GM12865 (cell line): ENCODE measurements around the gene POLR2E.

ENCODE experiments used
- DNase-seq: peaks from one replicate; pipeline ENCODE4 v3.0.0; 2010; ENCODE audit warnings: low read depth
- H3K4me3 ChIP-seq: 2 replicates; pipeline ENCODE4 v1.5.1; 2011; ENCODE audit warnings: mild to moderate bottlenecking, low read depth, low read length, control low read depth
- TF ChIP-seq, protein P1 (sequence below): IDR thresholded peaks from 2 replicates; pipeline ENCODE4 v1.5.1; 2011; ENCODE audit warnings: low read length, control low read depth, low read depth, inconsistent platforms; ENCODE audit not compliant: insufficient read depth; ENCODE audit errors: missing control alignments

The POLR2E gene

DNA sequence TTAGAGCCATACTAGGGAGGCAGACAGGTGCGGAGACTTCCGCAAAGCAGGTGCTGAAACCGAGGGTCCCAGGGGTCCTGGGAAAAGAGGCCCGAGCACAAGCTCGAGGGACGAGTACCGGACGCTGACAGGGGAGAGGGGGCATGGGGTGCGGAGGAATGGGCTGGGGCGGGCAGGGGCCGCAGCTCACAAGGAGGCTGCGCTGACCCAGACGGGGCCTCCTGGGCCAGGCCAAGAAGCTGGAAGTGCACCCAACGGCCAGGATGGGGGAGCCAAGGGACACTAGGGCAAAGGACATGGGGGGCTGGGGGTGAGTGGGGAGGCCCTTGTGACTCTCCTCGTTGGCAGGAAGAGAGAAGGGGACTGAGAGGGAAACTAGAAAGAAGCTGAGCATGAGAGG is 1.8 kb downstream of the POLR2E start:
- TF ChIP-seq, protein P1, sequence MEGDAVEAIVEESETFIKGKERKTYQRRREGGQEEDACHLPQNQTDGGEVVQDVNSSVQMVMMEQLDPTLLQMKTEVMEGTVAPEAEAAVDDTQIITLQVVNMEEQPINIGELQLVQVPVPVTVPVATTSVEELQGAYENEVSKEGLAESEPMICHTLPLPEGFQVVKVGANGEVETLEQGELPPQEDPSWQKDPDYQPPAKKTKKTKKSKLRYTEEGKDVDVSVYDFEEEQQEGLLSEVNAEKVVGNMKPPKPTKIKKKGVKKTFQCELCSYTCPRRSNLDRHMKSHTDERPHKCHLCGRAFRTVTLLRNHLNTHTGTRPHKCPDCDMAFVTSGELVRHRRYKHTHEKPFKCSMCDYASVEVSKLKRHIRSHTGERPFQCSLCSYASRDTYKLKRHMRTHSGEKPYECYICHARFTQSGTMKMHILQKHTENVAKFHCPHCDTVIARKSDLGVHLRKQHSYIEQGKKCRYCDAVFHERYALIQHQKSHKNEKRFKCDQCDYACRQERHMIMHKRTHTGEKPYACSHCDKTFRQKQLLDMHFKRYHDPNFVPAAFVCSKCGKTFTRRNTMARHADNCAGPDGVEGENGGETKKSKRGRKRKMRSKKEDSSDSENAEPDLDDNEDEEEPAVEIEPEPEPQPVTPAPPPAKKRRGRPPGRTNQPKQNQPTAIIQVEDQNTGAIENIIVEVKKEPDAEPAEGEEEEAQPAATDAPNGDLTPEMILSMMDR, result no peak
- no peak overlapping the region for H3K4me3 ChIP-seq
- DNase-seq, result no peak

DNA sequence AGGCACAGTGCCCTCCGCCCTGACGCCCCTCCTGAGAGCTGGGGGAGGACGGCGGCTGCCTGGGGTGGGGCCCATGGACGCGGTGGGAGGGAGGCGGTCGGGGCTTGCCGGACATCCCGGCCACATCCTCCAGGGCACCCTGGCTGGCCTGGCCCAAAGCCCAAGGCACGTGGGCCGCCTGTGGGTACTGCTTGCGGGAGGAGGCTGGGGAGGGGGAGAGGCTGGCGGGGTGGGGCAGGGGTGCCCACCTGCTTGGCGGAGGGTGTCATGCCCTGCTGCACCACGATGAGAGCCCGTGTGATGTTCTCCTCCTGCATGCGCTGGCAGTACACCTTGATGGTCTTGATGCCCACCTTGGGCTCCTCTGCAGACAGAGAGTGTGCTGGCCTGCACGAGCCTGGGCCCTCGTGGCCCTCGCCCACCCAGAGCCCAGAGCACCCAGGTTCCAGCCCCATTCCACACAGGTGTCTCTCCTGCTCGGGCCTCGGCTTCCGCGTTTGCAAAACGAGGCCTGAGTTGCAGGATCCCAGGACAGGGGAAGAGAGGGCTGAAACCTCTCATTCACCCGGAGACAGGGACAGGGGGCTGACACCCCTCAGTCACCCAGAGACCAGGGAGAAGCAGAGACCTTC is 3.5 kb downstream of the POLR2E start:
- no peak overlapping the region for H3K4me3 ChIP-seq
- TF ChIP-seq, protein P1, result no peak
- DNase-seq, result no peak

DNA sequence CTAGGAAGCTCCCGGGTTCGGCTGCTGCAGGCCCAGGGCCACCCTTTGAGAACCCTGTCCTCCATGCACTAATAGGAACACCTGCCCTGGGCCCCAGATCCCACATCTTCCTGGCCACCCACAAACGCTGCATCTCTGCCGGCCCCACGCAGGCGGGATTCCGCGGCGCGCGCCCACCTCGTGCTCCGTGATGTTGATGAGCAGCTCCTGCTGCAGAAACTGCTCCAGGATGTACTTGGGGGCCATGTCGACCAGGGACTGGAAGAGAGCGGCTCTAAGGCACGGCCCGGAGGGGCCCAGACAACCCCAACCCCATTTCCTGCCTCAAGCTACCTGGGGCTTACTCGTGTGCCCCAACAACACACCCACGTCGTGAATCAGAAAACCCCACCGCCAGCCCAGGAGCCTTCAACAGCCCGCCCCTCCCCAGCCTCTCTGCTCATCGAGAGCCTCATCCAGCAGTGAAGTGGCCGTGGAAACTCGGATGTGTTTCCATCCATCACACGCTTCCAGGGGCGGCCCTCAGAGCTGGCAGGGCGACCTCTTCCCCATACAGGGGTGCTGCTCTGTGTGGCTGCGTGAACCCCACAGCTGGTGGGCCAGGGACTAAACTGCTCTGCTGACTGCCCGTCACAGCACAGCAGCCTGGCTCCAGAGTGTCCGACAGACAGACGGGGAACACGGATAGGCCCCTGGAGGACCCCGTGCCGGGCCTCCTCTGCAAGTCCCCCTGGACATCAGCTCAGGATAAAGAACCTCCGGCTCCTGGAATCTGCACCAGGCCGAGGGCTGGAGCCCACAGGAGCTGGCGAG is 4.2 kb downstream of the POLR2E start:
- no peak overlapping the region for H3K4me3 ChIP-seq
- TF ChIP-seq, protein P1, result no peak
- DNase-seq, result no peak

DNA sequence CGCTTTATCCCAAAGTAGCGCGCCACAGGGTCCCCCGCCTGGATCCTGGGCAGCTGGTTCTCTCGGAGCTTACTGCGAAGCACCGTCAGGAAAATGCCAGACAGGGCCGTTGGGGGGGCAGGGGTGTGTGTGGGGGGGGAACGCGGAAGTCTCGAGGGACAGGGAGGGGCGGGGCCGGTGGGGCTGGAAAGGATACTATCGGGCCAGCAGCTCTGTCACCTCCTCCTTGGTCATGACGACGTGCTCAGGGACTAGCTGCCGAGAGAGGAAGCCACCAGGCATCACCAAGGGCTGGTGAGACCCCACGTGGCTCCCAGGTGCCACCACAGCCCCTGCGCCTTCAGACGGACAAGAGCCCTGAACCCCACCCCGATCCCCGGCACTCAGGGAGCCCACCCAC is 5.3 kb downstream of the POLR2E start:
- TF ChIP-seq, protein P1, result no peak
- H3K4me3 ChIP-seq, result no peak overlapping the region
- no peak for DNase-seq

DNA sequence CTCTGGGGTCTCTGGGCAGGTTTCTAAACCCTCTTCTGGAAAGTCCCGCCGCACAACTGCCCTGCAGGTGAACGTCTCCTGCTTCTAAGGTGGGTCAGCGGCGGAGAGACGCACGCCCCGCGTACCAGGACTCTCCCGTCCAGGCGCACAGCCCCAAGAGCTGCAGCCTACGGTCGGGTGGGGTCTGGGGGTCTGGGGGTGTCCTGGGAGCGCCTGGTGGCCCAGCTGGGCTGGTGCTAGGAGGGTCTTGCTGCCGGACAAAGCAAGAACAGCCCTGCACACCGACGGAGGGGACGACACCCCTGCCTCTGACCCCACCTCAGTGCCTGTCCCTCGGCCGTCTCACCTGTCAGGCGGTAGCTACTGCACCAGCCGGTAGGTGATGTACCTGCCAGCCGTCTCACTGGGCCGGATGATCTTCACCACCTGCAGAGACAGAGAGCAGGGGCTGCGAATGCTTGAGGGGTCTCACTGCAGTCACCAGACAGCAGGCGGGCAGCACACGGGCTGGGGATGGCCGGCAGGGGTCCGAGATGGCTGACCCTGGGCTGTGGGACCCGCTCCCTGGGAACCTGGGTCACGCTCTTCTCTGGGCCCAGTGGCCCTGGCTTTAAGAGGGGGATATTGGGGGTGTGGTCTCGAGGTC is 5.9 kb downstream of the POLR2E start:
- TF ChIP-seq, protein P1, result no peak
- no peak for DNase-seq
- no peak overlapping the region for H3K4me3 ChIP-seq

DNA sequence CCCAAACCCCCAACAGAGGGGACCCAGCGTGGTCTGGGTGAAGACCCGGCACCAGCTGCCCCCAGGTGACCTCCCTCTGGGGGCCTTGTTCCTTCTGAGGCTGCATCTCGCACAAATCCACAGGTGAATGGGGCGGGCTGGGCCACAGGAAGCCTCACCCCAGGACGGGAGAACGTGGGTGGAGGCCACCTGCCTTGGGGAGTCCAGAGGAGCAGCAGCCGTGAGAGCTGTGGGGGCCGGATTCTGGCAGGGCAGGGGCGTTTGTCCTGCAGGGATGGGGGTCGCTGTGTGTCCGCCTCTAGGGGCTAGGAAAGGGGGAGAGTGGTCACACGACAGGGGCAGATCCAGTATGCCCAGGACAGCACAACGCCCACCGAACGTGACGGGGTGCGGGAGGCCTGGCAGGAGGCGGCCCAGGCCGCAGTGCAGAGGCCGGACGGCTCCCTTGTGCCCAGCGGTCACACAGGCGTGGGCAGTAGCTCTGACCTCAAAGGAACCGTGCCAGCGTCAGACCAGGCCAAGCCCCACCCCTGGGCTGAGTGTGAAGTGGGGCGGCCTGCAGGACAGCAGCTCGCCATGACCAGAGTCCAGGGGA is 6.7 kb downstream of the POLR2E start:
- TF ChIP-seq, protein P1, result no peak
- no peak overlapping the region for H3K4me3 ChIP-seq

More for the DNA sequence above, 6.7 kb downstream of the POLR2E start:
- DNase-seq, result no peak
